Measurements from ENCODE around the gene RBM42.
A peak's percentile ranks its signal among the peaks of the same experiment; 100 is the strongest.

- TF ChIP-seq POLR2AphosphoS5 (IDR thresholded peaks at IDR 0.05) (peak; percentile 95), POLR2A (IDR thresholded peaks at IDR 0.05) (peak; percentile 73)
These were observed 19.5 kb downstream of the RBM42 start, which contains the start of gene COX6B1 for GRCh38 chr19:35648017-35648961.

Measured in prostate gland (tissue), 1 donor.